ENCODE measurements around the gene KRT84.
A peak's percentile ranks its signal among the peaks of the same experiment; 100 is the strongest.

The KRT84 gene

GRCh38 chr12:52391618-52392002 lies 6.2 kb upstream of the KRT84 start:
- no peaks in the 10 kb centered on the region for H3K27me3 ChIP-seq (ENCODE audit: insufficient read depth, poor library complexity, severe bottlenecking)
- no peak for DNase-seq (ENCODE audit: low read depth in 1 of 2, low spot score in 1 of 2)

GRCh38 chr12:52390739-52391617 lies 5.5 kb upstream of the KRT84 start:
- Histone ChIP-seq H3K27ac (replicated peaks) (no peak overlapping the region), H3K4me3 (replicated peaks; ENCODE audit: insufficient read depth, low read length) (no peak overlapping the region), H3K27me3 (ENCODE audit: insufficient read depth, poor library complexity, severe bottlenecking) (no peaks in the 10 kb centered on the region)
- DNase-seq (ENCODE audit: low read depth in 1 of 2, low spot score in 1 of 2) = peak in 1 of 2 experiments; percentile 8
- no peak for TF ChIP-seq GABPA (IDR thresholded peaks at IDR 0.05; ENCODE audit: low read depth)
- TF ChIP-seq CTCF (IDR thresholded peaks at IDR 0.05; ENCODE audit: insufficient read depth, low read length) = peak; percentile 36

More at GRCh38 chr12:52391618-52392002, 6.2 kb upstream of the KRT84 start:
- Histone ChIP-seq H3K4me3 (replicated peaks; ENCODE audit: insufficient read depth, low read length) (no peak overlapping the region), H3K27ac (replicated peaks) (no peak overlapping the region)
- TF ChIP-seq REST (IDR thresholded peaks at IDR 0.05; ENCODE audit: insufficient replicate concordance, low read depth) = no peak
- no peak for TF ChIP-seq GABPA (IDR thresholded peaks at IDR 0.05; ENCODE audit: low read depth)
- no peak for TF ChIP-seq POLR2AphosphoS5 (IDR thresholded peaks at IDR 0.05; ENCODE audit: low read depth)
- TF ChIP-seq SPI1 (IDR thresholded peaks at IDR 0.05; ENCODE audit: borderline replicate concordance, low read depth) = no peak
- no peak for TF ChIP-seq CTCF (IDR thresholded peaks at IDR 0.05; ENCODE audit: insufficient read depth, low read length)

GRCh38 chr12:52389313-52390207 lies 4.1 kb upstream of the KRT84 start:
- DNase-seq (ENCODE audit: low read depth in 1 of 2, low spot score in 1 of 2) = no peak
- Histone ChIP-seq H3K27ac (replicated peaks) (no peak overlapping the region), H3K27me3 (ENCODE audit: insufficient read depth, poor library complexity, severe bottlenecking) (no peaks in the 10 kb centered on the region), H3K4me3 (replicated peaks; ENCODE audit: insufficient read depth, low read length) (no peak overlapping the region)
- TF ChIP-seq REST (IDR thresholded peaks at IDR 0.05; ENCODE audit: insufficient replicate concordance, low read depth) (no peak), POLR2AphosphoS5 (IDR thresholded peaks at IDR 0.05; ENCODE audit: low read depth) (no peak), GABPA (IDR thresholded peaks at IDR 0.05; ENCODE audit: low read depth) (no peak), CTCF (IDR thresholded peaks at IDR 0.05; ENCODE audit: insufficient read depth, low read length) (no peak), SPI1 (IDR thresholded peaks at IDR 0.05; ENCODE audit: borderline replicate concordance, low read depth) (no peak)

Data from HL-60 (cell line).